MM.1S (cell line): ENCODE data around the gene KRT76.

Experiments
- EZH2 ChIP-seq: fragments of 300-600 bp; sonication (generic); optimal IDR thresholded peaks from 2 replicates; pipeline ENCODE3; 2017; ENCODE audit warnings: low read depth, mild to moderate bottlenecking, antibody characterized with exemption, low read length, mixed read lengths
- EZH2phosphoT487 ChIP-seq: fragments of 300-600 bp; sonication (generic); IDR thresholded peaks from 2 replicates; pipeline ENCODE4 v1.6.1; 2018; ENCODE audit warnings: antibody characterized with exemption, low read length
- TF ChIP-seq, protein P1 (sequence below): fragments of 300-600 bp; sonication (generic); IDR thresholded peaks from 2 replicates; pipeline ENCODE4 v1.5.1; 2016; ENCODE audit warnings: antibody characterized with exemption, low read length, mixed read lengths

DNA sequence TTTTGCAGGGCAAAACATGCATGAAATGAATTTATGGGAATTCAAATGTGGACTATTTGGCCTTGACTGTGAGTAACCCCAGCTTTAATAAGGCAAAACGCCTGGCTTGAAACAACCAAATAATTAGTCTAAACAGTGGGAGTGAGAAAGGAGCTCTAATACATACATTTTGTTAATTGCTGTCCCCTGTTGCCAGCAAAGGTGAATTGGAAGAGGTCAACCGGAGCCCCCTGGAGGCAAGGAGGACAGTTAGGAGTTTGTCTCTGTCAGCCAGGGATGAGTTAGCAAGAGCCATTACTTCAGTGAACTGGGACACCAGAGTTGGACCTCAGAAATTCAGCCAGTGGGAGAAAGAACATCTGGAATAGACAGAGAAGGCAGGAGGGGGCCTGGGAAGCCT lies 17.4 kb downstream of the KRT76 start:
- TF ChIP-seq, protein P1, sequence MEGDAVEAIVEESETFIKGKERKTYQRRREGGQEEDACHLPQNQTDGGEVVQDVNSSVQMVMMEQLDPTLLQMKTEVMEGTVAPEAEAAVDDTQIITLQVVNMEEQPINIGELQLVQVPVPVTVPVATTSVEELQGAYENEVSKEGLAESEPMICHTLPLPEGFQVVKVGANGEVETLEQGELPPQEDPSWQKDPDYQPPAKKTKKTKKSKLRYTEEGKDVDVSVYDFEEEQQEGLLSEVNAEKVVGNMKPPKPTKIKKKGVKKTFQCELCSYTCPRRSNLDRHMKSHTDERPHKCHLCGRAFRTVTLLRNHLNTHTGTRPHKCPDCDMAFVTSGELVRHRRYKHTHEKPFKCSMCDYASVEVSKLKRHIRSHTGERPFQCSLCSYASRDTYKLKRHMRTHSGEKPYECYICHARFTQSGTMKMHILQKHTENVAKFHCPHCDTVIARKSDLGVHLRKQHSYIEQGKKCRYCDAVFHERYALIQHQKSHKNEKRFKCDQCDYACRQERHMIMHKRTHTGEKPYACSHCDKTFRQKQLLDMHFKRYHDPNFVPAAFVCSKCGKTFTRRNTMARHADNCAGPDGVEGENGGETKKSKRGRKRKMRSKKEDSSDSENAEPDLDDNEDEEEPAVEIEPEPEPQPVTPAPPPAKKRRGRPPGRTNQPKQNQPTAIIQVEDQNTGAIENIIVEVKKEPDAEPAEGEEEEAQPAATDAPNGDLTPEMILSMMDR: no peak
- no peak for TF ChIP-seq EZH2
- no peak for TF ChIP-seq EZH2phosphoT487
